ENCODE data around the gene UBXN10. TPM values are rescaled to one million over a fixed set of nuclear protein-coding genes. Genes with fewer than 3 reads are reported as not detected.
"Not testable (repeated sequence)": the region's sequence is repeated elsewhere in the genome, so short reads cannot be mapped to it uniquely, and the experiment has no call there.

UBXN10 gene
- total RNA-seq, 1 experiment from 2014 or later, result 0.33 TPM

- TF ChIP-seq CTCF (IDR thresholded peaks at IDR 0.05; ENCODE audit: unreplicated experiment), result no peak
- Mint-ChIP-seq H3K27ac (ENCODE audit: unreplicated experiment) (no peak overlapping the region), H3K4me1 (ENCODE audit: low read depth, unreplicated experiment) (peaks cover 8% of the 10 kb centered on the region), H3K27me3 (ENCODE audit: unreplicated experiment) (peaks cover 62% of the 10 kb centered on the region), H3K9me3 (ENCODE audit: low read depth, unreplicated experiment) (peaks cover 4% of the 10 kb centered on the region), H3K4me3 (ENCODE audit: low read depth, unreplicated experiment) (no peak overlapping the region), H3K36me3 (ENCODE audit: insufficient read depth, unreplicated experiment) (no peaks in the 10 kb centered on the region)
- intact Hi-C loops (cut with micrococcal nuclease; ENCODE audit: unreplicated experiment), result no loop called here
- no peak for DNase-seq
- CTCF ChIA-PET, result no interaction called here
- no TSS peak for BruUV-seq (replicated peaks)
Measured at GRCh38 chr1:20228314-20228825, 42.5 kb downstream of the UBXN10 start.

- no peak overlapping the region for H3K27ac Mint-ChIP-seq (ENCODE audit: unreplicated experiment)
- no peak for TF ChIP-seq CTCF (IDR thresholded peaks at IDR 0.05; ENCODE audit: unreplicated experiment)
- H3K27me3 Mint-ChIP-seq (ENCODE audit: unreplicated experiment), result peaks cover 62% of the 10 kb centered on the region
- BruUV-seq (replicated peaks), result no TSS peak
- H3K9me3 Mint-ChIP-seq (ENCODE audit: low read depth, unreplicated experiment), result peaks cover 4% of the 10 kb centered on the region
- DNase-seq, result no peak
- intact Hi-C loops (cut with micrococcal nuclease; ENCODE audit: unreplicated experiment), result no loop called here
- CTCF ChIA-PET, result no interaction called here
- no peaks in the 10 kb centered on the region for H3K36me3 Mint-ChIP-seq (ENCODE audit: insufficient read depth, unreplicated experiment)
- H3K4me1 Mint-ChIP-seq (ENCODE audit: low read depth, unreplicated experiment), result peaks cover 8% of the 10 kb centered on the region
- no peak overlapping the region for H3K4me3 Mint-ChIP-seq (ENCODE audit: low read depth, unreplicated experiment)
Measured at GRCh38 chr1:20229171-20229570, 43.3 kb downstream of the UBXN10 start.

GRCh38 chr1:20232564-20232963 is 46.7 kb downstream of the UBXN10 start:
- intact Hi-C loops (cut with micrococcal nuclease; ENCODE audit: unreplicated experiment); H3K4me1 Mint-ChIP-seq (ENCODE audit: low read depth, unreplicated experiment); DNase-seq; BruUV-seq (replicated peaks); H3K36me3 Mint-ChIP-seq (ENCODE audit: insufficient read depth, unreplicated experiment); H3K4me3 Mint-ChIP-seq (ENCODE audit: low read depth, unreplicated experiment); H3K9me3 Mint-ChIP-seq (ENCODE audit: low read depth, unreplicated experiment); H3K27ac Mint-ChIP-seq (ENCODE audit: unreplicated experiment); CTCF ChIA-PET: not testable (repeated sequence)
- H3K27me3 Mint-ChIP-seq (ENCODE audit: unreplicated experiment), result peaks cover 36% of the 10 kb centered on the region

GRCh38 chr1:20233394-20233793 is 47.5 kb downstream of the UBXN10 start:
- no peak for TF ChIP-seq CTCF (IDR thresholded peaks at IDR 0.05; ENCODE audit: unreplicated experiment)
- Mint-ChIP-seq H3K27ac (ENCODE audit: unreplicated experiment) (no peak overlapping the region), H3K9me3 (ENCODE audit: low read depth, unreplicated experiment) (peaks cover 4% of the 10 kb centered on the region), H3K36me3 (ENCODE audit: insufficient read depth, unreplicated experiment) (no peaks in the 10 kb centered on the region), H3K4me1 (ENCODE audit: low read depth, unreplicated experiment) (peaks cover 8% of the 10 kb centered on the region), H3K27me3 (ENCODE audit: unreplicated experiment) (peaks cover 28% of the 10 kb centered on the region), H3K4me3 (ENCODE audit: low read depth, unreplicated experiment) (no peak overlapping the region)
- no peak for DNase-seq
- BruUV-seq (replicated peaks), result no TSS peak
- intact Hi-C loops (cut with micrococcal nuclease; ENCODE audit: unreplicated experiment), result no loop called here
- CTCF ChIA-PET, result no interaction called here

GRCh38 chr1:20233866-20234265 is 48.0 kb downstream of the UBXN10 start:
- BruUV-seq (replicated peaks), result no TSS peak
- Mint-ChIP-seq H3K27me3 (ENCODE audit: unreplicated experiment) (peaks cover 23% of the 10 kb centered on the region), H3K27ac (ENCODE audit: unreplicated experiment) (no peak overlapping the region), H3K9me3 (ENCODE audit: low read depth, unreplicated experiment) (peaks cover 4% of the 10 kb centered on the region), H3K36me3 (ENCODE audit: insufficient read depth, unreplicated experiment) (no peaks in the 10 kb centered on the region), H3K4me3 (ENCODE audit: low read depth, unreplicated experiment) (no peak overlapping the region), H3K4me1 (ENCODE audit: low read depth, unreplicated experiment) (peaks cover 8% of the 10 kb centered on the region)
- TF ChIP-seq CTCF (IDR thresholded peaks at IDR 0.05; ENCODE audit: unreplicated experiment), result no peak
- DNase-seq, result no peak
- intact Hi-C loops (cut with micrococcal nuclease; ENCODE audit: unreplicated experiment), result no loop called here
- CTCF ChIA-PET, result no interaction called here
